Gastroesophageal sphincter (tissue), 4 donors: ENCODE results near the gene FAM168B. TPM values are rescaled to one million over a fixed set of nuclear protein-coding genes. Genes with fewer than 3 reads are reported as not detected.

ENCODE experiments used
- ATAC-seq: fragments of 150-250 bp; one replicate; pipeline ENCODE4 v1.9.1; 2016; ENCODE audit warnings: mild to moderate bottlenecking, moderate library complexity
- H3K27ac ChIP-seq, 4 donors: fragments of 200-600 bp; sonication (generic) in 3 of 4; 1 replicate in 3 of 4; 2 replicates in 1 of 4; pipeline ENCODE4 v1.5.1; 2016 to 2019
- H3K27me3 ChIP-seq: fragments of 200-600 bp; sonication (generic); one replicate; pipeline ENCODE4 v1.5.1; 2019
- H3K36me3 ChIP-seq, 2 donors: fragments of 200-600 bp; sonication (generic); one replicate each; pipeline ENCODE4 v1.5.1; 2019; ENCODE audit warnings: control low read depth in 1 of 2
- H3K4me1 ChIP-seq, 3 donors: fragments of 200-600 bp; sonication (generic); 1 replicate in 2 of 3; 2 replicates in 1 of 3; pipeline ENCODE4 v1.5.1; 2016 to 2019; ENCODE audit warnings: control low read depth in 2 of 3
- H3K4me3 ChIP-seq, 2 donors: fragments of 200-600 bp; sonication (generic); one replicate each; pipeline ENCODE4 v1.5.1; 2019; ENCODE audit warnings: mild to moderate bottlenecking in 1 of 2, moderate library complexity in 1 of 2
- H3K9me3 ChIP-seq, 3 donors: fragments of 200-600 bp; sonication (generic); one replicate each; pipeline ENCODE4 v1.5.1; 2017 to 2019; ENCODE audit warnings: control low read depth in 2 of 3
- EP300 ChIP-seq: sonication (generic); formaldehyde crosslinking; IDR thresholded peaks from one replicate; pipeline ENCODE4 v1.6.1; 2017; ENCODE audit warnings: antibody characterized with exemption, mild to moderate bottlenecking
- POLR2A ChIP-seq, 2 donors: fragments of 450-650 bp; IDR thresholded peaks; one replicate each; pipeline ENCODE4 v1.6.1; 2017; ENCODE audit warnings: antibody characterized with exemption in 2 of 2, mild to moderate bottlenecking in 2 of 2, moderate library complexity in 1 of 2
- POLR2AphosphoS5 ChIP-seq: sonication (generic); formaldehyde crosslinking; IDR thresholded peaks from one replicate; pipeline ENCODE4 v1.6.1; 2017; ENCODE audit warnings: antibody characterized with exemption
- WGBS, 2 donors: methylation state at CpG; one replicate each; pipeline ENCODE4 v1.1.5; 2018; ENCODE audit warnings: low coverage in 1 of 2; 5-methylcytosine and 5-hydroxymethylcytosine counted together
- total RNA-seq, 4 donors: library from RNA; depleted of rRNA; stranded (reverse); fragments of >200 nt; gene quantifications; one replicate each; pipeline ENCODE4 v1.1.0, GENCODE V29; 2016
- TF ChIP-seq, protein P1 (sequence below), 4 experiments: fragments of 200-600 bp in 2 of 4; fragments of 450-650 bp in 2 of 4; sonication (generic) in 1 of 4; IDR thresholded peaks; one replicate each; pipeline ENCODE4 v1.5.1; 2017 to 2019; ENCODE audit warnings: antibody characterized with exemption in 4 of 4, mild to moderate bottlenecking in 2 of 4, moderate library complexity in 2 of 4

Gene FAM168B
- total RNA-seq, 4 donors from 2014 or later: 184 to 244 (median 198) TPM

DNA sequence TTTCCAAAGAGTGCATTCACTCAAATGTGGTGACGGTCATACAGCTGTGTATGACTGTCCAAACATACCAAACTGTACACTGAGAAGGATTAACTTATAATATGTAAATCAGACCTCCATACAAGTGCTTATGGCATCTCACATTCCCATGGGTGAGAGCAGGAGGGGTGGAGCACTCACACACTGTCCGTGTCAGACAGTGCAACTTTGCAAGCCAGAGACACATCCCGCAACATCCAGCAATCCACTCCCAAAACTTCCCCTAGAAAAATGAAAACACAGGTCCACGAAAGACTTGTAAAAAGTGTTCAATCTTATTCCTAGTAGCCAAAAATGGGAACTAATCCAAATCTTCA is 36.4 kb downstream of the FAM168B start:
- Histone ChIP-seq H3K27ac (peak overlapping the region in 1 of 4 donors; percentile 48), H3K4me1 (peaks cover 0 to 57% (median 5%) of the 10 kb centered on the region in 3 donors), H3K27me3 (no peaks in the 10 kb centered on the region), H3K36me3 (peaks cover 0 to 60% of the 10 kb centered on the region in 2 donors), H3K9me3 (no peaks in the 10 kb centered on the region), H3K4me3 (no peak overlapping the region)
- no peak for ATAC-seq
- WGBS, 2 donors: 55 to 66% methylated on average over 3 to 4 of the region's 4 CpGs
- TF ChIP-seq, protein P1, sequence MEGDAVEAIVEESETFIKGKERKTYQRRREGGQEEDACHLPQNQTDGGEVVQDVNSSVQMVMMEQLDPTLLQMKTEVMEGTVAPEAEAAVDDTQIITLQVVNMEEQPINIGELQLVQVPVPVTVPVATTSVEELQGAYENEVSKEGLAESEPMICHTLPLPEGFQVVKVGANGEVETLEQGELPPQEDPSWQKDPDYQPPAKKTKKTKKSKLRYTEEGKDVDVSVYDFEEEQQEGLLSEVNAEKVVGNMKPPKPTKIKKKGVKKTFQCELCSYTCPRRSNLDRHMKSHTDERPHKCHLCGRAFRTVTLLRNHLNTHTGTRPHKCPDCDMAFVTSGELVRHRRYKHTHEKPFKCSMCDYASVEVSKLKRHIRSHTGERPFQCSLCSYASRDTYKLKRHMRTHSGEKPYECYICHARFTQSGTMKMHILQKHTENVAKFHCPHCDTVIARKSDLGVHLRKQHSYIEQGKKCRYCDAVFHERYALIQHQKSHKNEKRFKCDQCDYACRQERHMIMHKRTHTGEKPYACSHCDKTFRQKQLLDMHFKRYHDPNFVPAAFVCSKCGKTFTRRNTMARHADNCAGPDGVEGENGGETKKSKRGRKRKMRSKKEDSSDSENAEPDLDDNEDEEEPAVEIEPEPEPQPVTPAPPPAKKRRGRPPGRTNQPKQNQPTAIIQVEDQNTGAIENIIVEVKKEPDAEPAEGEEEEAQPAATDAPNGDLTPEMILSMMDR (IDR thresholded peaks at IDR 0.05): no peak
- TF ChIP-seq EP300: no peak
- no peak for TF ChIP-seq POLR2AphosphoS5
- no peak for TF ChIP-seq POLR2A (IDR thresholded peaks at IDR 0.05)

DNA sequence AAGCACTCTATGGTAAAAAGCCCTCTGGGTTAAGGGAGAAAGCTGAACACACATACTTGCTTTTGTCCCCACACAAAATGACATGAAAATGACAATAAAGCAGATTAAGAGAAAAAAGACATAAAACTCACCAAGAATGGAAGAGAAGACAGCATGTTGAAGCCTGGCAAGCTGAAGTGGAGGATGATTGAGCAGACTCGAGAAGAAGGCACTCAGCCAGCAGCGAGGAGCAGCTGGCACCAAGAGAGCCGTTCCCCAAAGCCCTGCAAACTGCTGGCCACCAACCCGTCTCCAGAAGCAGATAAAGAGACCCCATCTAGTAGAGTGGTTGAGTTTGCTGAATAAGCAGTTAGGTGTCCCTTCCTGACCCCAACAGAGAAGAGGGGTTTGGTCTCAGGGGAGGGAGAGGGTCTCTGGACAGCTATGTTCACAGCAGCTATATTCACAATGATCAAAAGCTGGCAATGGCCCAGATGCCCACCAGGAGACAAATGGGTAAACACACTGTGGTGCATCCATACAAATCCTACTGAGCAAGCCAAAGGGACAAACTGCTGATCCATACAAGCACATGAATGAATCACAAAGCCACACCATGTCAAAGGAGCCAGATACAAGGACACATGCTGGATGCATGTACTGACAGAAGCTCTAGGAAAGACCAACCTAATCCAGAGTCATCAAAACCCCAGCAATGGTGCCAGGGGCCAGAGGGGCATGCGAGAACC is 36.9 kb downstream of the FAM168B start:
- Histone ChIP-seq H3K27me3 (no peaks in the 10 kb centered on the region), H3K4me1 (peaks cover 0 to 52% (median 5%) of the 10 kb centered on the region in 3 donors), H3K36me3 (peaks cover 0 to 65% of the 10 kb centered on the region in 2 donors), H3K9me3 (no peaks in the 10 kb centered on the region), H3K4me3 (no peak overlapping the region), H3K27ac (peak overlapping the region in 3 of 4 donors; percentile 37 to 76 (median 48))
- ATAC-seq: no peak
- no peak for TF ChIP-seq POLR2A (IDR thresholded peaks at IDR 0.05)
- TF ChIP-seq EP300: no peak
- TF ChIP-seq, protein P1 (IDR thresholded peaks at IDR 0.05): no peak
- TF ChIP-seq POLR2AphosphoS5: no peak
- 6 to 47% methylated on average over 2 to 5 of the region's 5 CpGs for WGBS, 2 donors

DNA sequence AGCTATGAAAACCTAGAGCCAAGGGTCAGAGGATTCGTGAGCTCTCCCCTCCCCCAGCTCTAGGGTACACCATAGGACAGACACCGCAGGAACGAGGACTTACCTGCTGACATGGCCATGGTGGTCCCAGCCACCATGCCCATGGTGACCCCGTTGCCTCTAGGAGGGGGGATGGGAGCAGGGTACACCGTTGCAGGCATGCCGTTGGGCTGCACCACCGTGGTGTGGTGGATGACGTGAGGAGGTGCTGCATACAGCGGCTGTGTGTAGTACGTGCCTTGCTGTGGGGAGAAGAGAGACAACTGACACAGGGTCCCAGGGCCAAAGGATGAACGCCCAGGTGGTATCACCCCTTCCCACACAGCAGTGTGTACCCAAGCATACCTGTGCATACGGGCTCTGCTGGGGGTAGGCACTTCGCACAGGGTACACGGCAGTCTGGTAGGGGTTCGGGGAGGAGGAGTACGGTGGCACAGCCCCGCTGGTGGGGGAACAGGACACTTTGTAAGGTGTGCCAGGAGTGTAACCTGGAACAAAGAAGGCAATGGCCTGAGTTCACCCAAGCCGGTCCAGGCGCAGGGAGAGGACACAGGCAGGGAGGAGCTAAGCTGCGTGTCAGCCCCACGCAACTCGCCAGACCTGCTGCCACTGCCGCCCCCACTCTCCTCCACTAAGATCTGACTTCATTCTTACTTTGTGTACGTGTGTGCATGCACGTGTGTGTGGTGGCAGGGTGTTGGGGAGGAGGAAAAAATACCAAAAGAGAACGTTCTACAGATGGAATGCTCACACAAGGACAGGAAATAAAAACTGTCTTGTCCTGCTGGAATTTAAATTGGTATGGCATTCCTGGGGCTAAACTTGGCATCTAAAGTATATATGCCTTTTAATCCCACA is 37.8 kb downstream of the FAM168B start:
- no peak overlapping the region for H3K4me3 ChIP-seq
- no peak for TF ChIP-seq POLR2AphosphoS5
- no peak for TF ChIP-seq EP300
- TF ChIP-seq, protein P1 (IDR thresholded peaks at IDR 0.05): no peak
- TF ChIP-seq POLR2A (IDR thresholded peaks at IDR 0.05): no peak
- peaks cover 0 to 75% of the 10 kb centered on the region in 2 donors for H3K36me3 ChIP-seq
- H3K9me3 ChIP-seq: no peaks in the 10 kb centered on the region
- H3K27ac ChIP-seq: peak overlapping the region in 3 of 4 donors; percentile 37 to 76 (median 48)
- H3K4me1 ChIP-seq: peaks cover 0 to 45% (median 5%) of the 10 kb centered on the region in 3 donors
- ATAC-seq: peak; percentile 64
- WGBS, 2 donors: 67 to 69% methylated on average over 8 to 17 of the region's 26 CpGs
- H3K27me3 ChIP-seq: no peaks in the 10 kb centered on the region

DNA sequence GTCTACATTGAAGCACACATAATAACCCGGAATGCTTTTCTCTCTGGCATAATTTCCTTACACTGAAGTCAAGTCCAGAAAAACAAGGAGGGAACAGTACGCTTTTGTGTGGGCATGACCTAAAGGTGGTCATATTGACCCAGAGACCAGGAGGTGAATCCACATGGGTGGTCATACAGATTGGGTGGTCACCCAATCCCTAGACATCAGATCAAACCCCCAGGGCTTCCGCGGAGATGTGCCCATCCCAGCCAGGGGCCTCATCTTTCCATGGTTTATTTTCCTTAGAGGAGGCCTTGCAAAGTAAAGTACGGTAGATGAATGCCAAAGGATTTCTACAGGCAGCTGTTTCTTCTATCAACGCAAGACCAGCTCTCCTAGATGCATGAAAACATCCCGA is 38.8 kb downstream of the FAM168B start:
- no peaks in the 10 kb centered on the region for H3K9me3 ChIP-seq

More for the DNA sequence above, 38.8 kb downstream of the FAM168B start:
- Histone ChIP-seq H3K36me3 (peaks cover 0 to 77% of the 10 kb centered on the region in 2 donors), H3K4me3 (no peak overlapping the region), H3K27ac (peak overlapping the region in 2 of 4 donors; percentile 48 to 76), H3K4me1 (peaks cover 0 to 44% (median 5%) of the 10 kb centered on the region in 3 donors), H3K27me3 (no peaks in the 10 kb centered on the region)
- no peak for TF ChIP-seq EP300
- TF ChIP-seq, protein P1 (IDR thresholded peaks at IDR 0.05): no peak
- TF ChIP-seq POLR2AphosphoS5: no peak
- no peak for TF ChIP-seq POLR2A (IDR thresholded peaks at IDR 0.05)
- no peak for ATAC-seq
- 87 to 94% methylated on average over 2 to 4 of the region's 7 CpGs for WGBS, 2 donors
